A673 (cell line): ENCODE measurements around the gene PRRT2. TPM values are rescaled to one million over a fixed set of nuclear protein-coding genes. Genes with fewer than 3 reads are reported as not detected.
A peak's percentile ranks its signal among the peaks of the same experiment; 100 is the strongest.

ENCODE experiments used
- BruUV-seq: library from RNA; stranded (reverse); fragments of 400-500 nt; replicated peaks from 2 replicates; lab custom pipeline; 2021; lab: Mats Ljungman, UMichigan
- CTCF ChIA-PET: fragments of 300-600 bp; sonication (Branson Sonifier 250); formaldehyde crosslinking; loops from one replicate; lab custom pipeline; 2022; ENCODE audit warnings: antibody characterized with exemption; lab: Charles Lee
- POLR2A ChIA-PET: fragments of 300-600 bp; sonication (Branson Sonifier 250); formaldehyde crosslinking; loops from one replicate; lab custom pipeline; 2022; ENCODE audit warnings: antibody characterized with exemption; ENCODE audit not compliant: low non-redundant PET; lab: Charles Lee
- DNase-seq: peaks from one replicate; pipeline ENCODE4 v3.0.0-alpha.2; 2015; ENCODE audit warnings: low spot score
- H3K27ac ChIP-seq: fragments of 200-600 bp; sonication (generic); 2 replicates; pipeline ENCODE4 v1.5.1; 2016; ENCODE audit warnings: mixed run types, low read depth, mild to moderate bottlenecking, mixed read lengths, antibody characterized with exemption, low read length; ENCODE audit not compliant: poor library complexity, severe bottlenecking
- H3K27me3 ChIP-seq: fragments of 200-600 bp; sonication (generic); replicated peaks from 2 replicates; pipeline ENCODE4 v1.6.1; 2017; ENCODE audit warnings: mixed run types, low read depth, mild to moderate bottlenecking, mixed read lengths, antibody characterized with exemption, low read length; ENCODE audit not compliant: insufficient read depth, poor library complexity
- H3K36me3 ChIP-seq: fragments of 200-600 bp; sonication (generic); 2 replicates; pipeline ENCODE4 v1.6.1; 2016; ENCODE audit warnings: mixed run types, mild to moderate bottlenecking, mixed read lengths, antibody characterized with exemption, low read length; ENCODE audit not compliant: insufficient read depth, poor library complexity, severe bottlenecking
- H3K4me1 ChIP-seq: fragments of 200-600 bp; sonication (generic); 2 replicates; pipeline ENCODE4 v1.6.1; 2017; ENCODE audit warnings: mixed run types, mild to moderate bottlenecking, mixed read lengths, antibody characterized with exemption, low read length; ENCODE audit not compliant: insufficient read depth, poor library complexity, severe bottlenecking
- H3K4me3 ChIP-seq: fragments of 200-600 bp; sonication (generic); 2 replicates; pipeline ENCODE4 v1.5.1; 2016; ENCODE audit warnings: low read depth, mixed run types, mild to moderate bottlenecking, mixed read lengths, low read length; ENCODE audit not compliant: poor library complexity, severe bottlenecking
- H3K9me3 ChIP-seq: fragments of 200-600 bp; sonication (generic); 2 replicates; pipeline ENCODE4 v1.6.1; 2016; ENCODE audit warnings: mixed run types, low read depth, mild to moderate bottlenecking, mixed read lengths, antibody characterized with exemption, low read length; ENCODE audit not compliant: poor library complexity, severe bottlenecking
- CTCF ChIP-seq: fragments of 300-800, 200-600 bp; sonication (generic); conservative IDR thresholded peaks from 2 replicates; pipeline ENCODE4 v1.5.1; 2017; ENCODE audit warnings: low read depth, mild to moderate bottlenecking, antibody characterized with exemption, low read length, moderate library complexity, mixed read lengths
- EZH2 ChIP-seq: fragments of 200-600 bp; sonication (generic); IDR thresholded peaks from 2 replicates; pipeline ENCODE4 v1.6.1; 2017; ENCODE audit warnings: borderline replicate concordance, low read depth, mild to moderate bottlenecking, mixed read lengths, antibody characterized with exemption, low read length; ENCODE audit not compliant: poor library complexity, severe bottlenecking
- intact Hi-C: fragments of 100-400 bp; cut with micrococcal nuclease; formaldehyde crosslinking; loops from one replicate; pipeline ENCODE4 v1.10.0; 2022; ENCODE audit not compliant: unreplicated experiment
- total RNA-seq: library from RNA; stranded (reverse); gene quantifications from 2 replicates; pipeline ENCODE4 v1.2.3, GENCODE V29; 2021

Gene PRRT2
- total RNA-seq, 1 experiment from 2014 or later, result 9.0 TPM

GRCh38 chr16:29811170-29811895 lies 660 bp upstream of the PRRT2 start:
- POLR2A ChIA-PET, result no interaction called here
- peak overlapping the region; percentile 95 for H3K27ac ChIP-seq
- H3K27me3 ChIP-seq, result no peaks in the 10 kb centered on the region
- intact Hi-C loops, result loop anchor here (10.0 kb wide), 1 partner anchor 53 kb away; the partner anchor contains the start of gene CDIPT
- peaks cover 24% of the 10 kb centered on the region for H3K36me3 ChIP-seq
- peak; percentile 94 for DNase-seq
- TF ChIP-seq EZH2 (no peak), CTCF (no peak)
- CTCF ChIA-PET, result interaction anchor here (0.7 to 0.8 kb wide), 2 partner anchors 37 to 82 kb away, joined by 4 to 6 read pairs; no protein-coding TSS in a partner anchor
- BruUV-seq, result no TSS peak
- no peaks in the 10 kb centered on the region for H3K9me3 ChIP-seq
- peaks cover 51% of the 10 kb centered on the region for H3K4me1 ChIP-seq
- H3K4me3 ChIP-seq, result peak overlapping the region; percentile 58

- intact Hi-C loops, result loop anchor here (10.0 kb wide), 1 partner anchor 52 kb away; the partner anchor contains the start of gene CDIPT
- POLR2A ChIA-PET, result interaction anchor here (0.6 kb wide), 1 partner anchor 246 kb away, joined by 3 read pairs; no protein-coding TSS in a partner anchor
- no peaks in the 10 kb centered on the region for H3K9me3 ChIP-seq
- CTCF ChIA-PET, result interaction anchor here (0.5 kb wide), 1 partner anchor 13 kb away, joined by 6 read pairs; no protein-coding TSS in a partner anchor
- peaks cover 54% of the 10 kb centered on the region for H3K4me1 ChIP-seq
- peak overlapping the region; percentile 95 for H3K27ac ChIP-seq
- H3K36me3 ChIP-seq, result peaks cover 25% of the 10 kb centered on the region
- no TSS peak for BruUV-seq
- TF ChIP-seq EZH2 (no peak), CTCF (no peak)
- peak overlapping the region; percentile 58 for H3K4me3 ChIP-seq
- no peaks in the 10 kb centered on the region for H3K27me3 ChIP-seq
- no peak for DNase-seq
Measured at GRCh38 chr16:29812754-29813643, 1.0 kb downstream of the PRRT2 start.
